BE2C (cell line): ENCODE results near the gene POP5.
A peak's percentile ranks its signal among the peaks of the same experiment; 100 is the strongest.

Experiments used
- DNase-seq: peaks from one replicate; pipeline ENCODE4 v3.0.0-alpha.2; 2020
- H3K27me3 ChIP-seq: fragments of 250-450 bp; sonication (Bioruptor Pico); 2 replicates; pipeline ENCODE4 v1.5.1; 2020; ENCODE audit warnings: mild to moderate bottlenecking
- H3K36me3 ChIP-seq: fragments of 250-450 bp; sonication (Bioruptor Pico); 2 replicates; pipeline ENCODE4 v1.5.1; 2020; ENCODE audit warnings: mild to moderate bottlenecking
- H3K4me1 ChIP-seq: fragments of 250-450 bp; sonication (Bioruptor Pico); 2 replicates; pipeline ENCODE4 v1.5.1; 2020
- H3K4me3 ChIP-seq: 2 replicates; pipeline ENCODE4 v1.5.1; 2011; ENCODE audit warnings: low read depth, low read length
- H3K9me3 ChIP-seq: fragments of 250-450 bp; sonication (Bioruptor Pico); 2 replicates; pipeline ENCODE4 v1.5.1; 2020
- CTCF ChIP-seq: IDR thresholded peaks from 2 replicates; pipeline ENCODE4 v1.5.1; 2012; ENCODE audit warnings: mild to moderate bottlenecking, low read depth, low read length

Gene POP5

GRCh38 chr12:120598674-120599463 lies 17.7 kb upstream of the POP5 start:
- Histone ChIP-seq H3K36me3 (no peaks in the 10 kb centered on the region), H3K9me3 (no peaks in the 10 kb centered on the region), H3K4me1 (0 out of 2 replicates have a peak, but pooled peaks cover 4% of the 10 kb centered on the region), H3K4me3 (no peak overlapping the region), H3K27me3 (no peaks in the 10 kb centered on the region)
- no peak for TF ChIP-seq CTCF
- peak; percentile 26 for DNase-seq

- H3K9me3 ChIP-seq = no peaks in the 10 kb centered on the region
- H3K27me3 ChIP-seq = no peaks in the 10 kb centered on the region
- 0 out of 2 replicates have a peak, but pooled peaks cover 4% of the 10 kb centered on the region for H3K4me1 ChIP-seq
- H3K36me3 ChIP-seq = no peaks in the 10 kb centered on the region
- no peak overlapping the region for H3K4me3 ChIP-seq
- TF ChIP-seq CTCF = no peak
- no peak for DNase-seq
These were observed 16.7 kb upstream of the POP5 start for GRCh38 chr12:120597861-120598260.

GRCh38 chr12:120596901-120597300 lies 15.7 kb upstream of the POP5 start:
- DNase-seq = no peak
- Histone ChIP-seq H3K36me3 (no peaks in the 10 kb centered on the region), H3K27me3 (no peaks in the 10 kb centered on the region), H3K4me3 (no peak overlapping the region), H3K9me3 (no peaks in the 10 kb centered on the region), H3K4me1 (0 out of 2 replicates have a peak, but pooled peaks cover 4% of the 10 kb centered on the region)
- no peak for TF ChIP-seq CTCF

DNA sequence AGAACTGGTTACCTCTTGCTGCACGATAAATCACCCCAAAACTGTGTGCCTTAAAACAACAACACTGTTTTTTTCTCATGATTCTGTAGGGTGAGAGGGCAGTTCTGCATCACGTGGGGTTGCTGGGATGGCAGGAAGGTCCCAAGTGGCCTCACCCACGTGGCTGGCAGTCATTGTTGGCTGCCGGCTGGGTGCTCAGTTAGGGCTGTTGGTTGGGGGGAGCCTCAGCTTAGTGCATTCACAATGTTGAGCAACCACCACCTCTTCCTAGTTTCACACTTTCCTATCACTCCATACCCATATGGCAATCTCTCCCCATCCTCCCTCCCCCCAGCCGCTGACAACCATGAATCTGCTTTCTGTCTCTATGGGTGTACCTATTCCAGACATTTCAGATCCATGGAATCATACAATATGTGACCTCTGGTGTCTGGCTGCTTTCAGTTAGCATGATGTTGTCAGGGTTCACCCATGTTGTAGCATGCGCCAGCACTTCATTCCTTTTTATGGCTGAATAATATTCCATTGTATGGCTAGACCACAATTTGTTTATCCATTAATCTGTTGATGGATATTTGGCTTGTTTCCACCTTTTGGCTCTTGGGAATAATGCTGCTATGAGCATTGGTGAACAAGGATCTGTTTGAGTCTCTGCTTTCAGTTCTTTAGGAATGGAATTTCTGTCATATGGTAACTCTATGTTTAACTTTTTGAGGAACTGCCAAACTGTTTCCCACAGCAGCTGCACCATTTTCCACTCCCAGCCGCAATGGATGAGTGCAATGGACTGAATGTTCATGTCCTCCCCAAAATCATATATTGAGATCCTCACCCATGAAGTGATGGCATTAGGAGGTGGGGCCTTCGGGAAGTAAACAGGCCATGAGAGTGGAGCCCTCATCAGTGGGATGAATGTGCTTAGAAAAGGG lies 11.2 kb upstream of the POP5 start:
- Histone ChIP-seq H3K4me1 (no peaks in the 10 kb centered on the region), H3K9me3 (no peaks in the 10 kb centered on the region), H3K4me3 (no peak overlapping the region), H3K27me3 (no peaks in the 10 kb centered on the region), H3K36me3 (no peaks in the 10 kb centered on the region)
- no peak for TF ChIP-seq CTCF
- no peak for DNase-seq

- no peak for DNase-seq
- TF ChIP-seq CTCF = no peak
- no peaks in the 10 kb centered on the region for H3K4me1 ChIP-seq
- H3K4me3 ChIP-seq = no peak overlapping the region
- H3K36me3 ChIP-seq = no peaks in the 10 kb centered on the region
- H3K9me3 ChIP-seq = no peaks in the 10 kb centered on the region
- no peaks in the 10 kb centered on the region for H3K27me3 ChIP-seq
These were observed 9.7 kb upstream of the POP5 start for GRCh38 chr12:120590741-120591407.
